ENCODE measurements around the gene UBE2E3. TPM values are rescaled to one million over a fixed set of nuclear protein-coding genes. Genes with fewer than 3 reads are reported as not detected.

UBE2E3 gene
- total and polyA plus RNA-seq, 2 of the 13 experiments (the other 11 are each of a cell fraction or from before 2014, with no cell fraction given): 45.7 to 92.6 TPM

DNA sequence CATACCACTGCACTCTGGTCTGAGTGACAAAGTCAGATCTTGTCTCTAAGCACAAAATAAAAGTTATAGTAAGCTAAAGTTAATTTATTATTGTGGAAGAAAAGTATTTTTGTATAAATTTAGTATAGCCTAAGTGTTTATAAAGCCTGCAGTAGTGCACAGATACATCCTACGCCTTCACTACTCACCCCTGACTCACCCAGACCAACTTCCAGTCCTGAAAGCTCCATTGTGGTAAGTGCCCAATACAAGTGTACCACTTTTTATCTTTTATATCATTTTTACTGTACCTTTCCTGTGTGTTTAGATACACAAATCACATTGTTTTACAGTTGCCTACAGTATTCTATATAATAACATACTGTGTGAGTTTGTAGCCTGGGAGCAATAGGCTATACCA is 57.5 kb downstream of the UBE2E3 start (continued):
- TF ChIP-seq, protein P1, sequence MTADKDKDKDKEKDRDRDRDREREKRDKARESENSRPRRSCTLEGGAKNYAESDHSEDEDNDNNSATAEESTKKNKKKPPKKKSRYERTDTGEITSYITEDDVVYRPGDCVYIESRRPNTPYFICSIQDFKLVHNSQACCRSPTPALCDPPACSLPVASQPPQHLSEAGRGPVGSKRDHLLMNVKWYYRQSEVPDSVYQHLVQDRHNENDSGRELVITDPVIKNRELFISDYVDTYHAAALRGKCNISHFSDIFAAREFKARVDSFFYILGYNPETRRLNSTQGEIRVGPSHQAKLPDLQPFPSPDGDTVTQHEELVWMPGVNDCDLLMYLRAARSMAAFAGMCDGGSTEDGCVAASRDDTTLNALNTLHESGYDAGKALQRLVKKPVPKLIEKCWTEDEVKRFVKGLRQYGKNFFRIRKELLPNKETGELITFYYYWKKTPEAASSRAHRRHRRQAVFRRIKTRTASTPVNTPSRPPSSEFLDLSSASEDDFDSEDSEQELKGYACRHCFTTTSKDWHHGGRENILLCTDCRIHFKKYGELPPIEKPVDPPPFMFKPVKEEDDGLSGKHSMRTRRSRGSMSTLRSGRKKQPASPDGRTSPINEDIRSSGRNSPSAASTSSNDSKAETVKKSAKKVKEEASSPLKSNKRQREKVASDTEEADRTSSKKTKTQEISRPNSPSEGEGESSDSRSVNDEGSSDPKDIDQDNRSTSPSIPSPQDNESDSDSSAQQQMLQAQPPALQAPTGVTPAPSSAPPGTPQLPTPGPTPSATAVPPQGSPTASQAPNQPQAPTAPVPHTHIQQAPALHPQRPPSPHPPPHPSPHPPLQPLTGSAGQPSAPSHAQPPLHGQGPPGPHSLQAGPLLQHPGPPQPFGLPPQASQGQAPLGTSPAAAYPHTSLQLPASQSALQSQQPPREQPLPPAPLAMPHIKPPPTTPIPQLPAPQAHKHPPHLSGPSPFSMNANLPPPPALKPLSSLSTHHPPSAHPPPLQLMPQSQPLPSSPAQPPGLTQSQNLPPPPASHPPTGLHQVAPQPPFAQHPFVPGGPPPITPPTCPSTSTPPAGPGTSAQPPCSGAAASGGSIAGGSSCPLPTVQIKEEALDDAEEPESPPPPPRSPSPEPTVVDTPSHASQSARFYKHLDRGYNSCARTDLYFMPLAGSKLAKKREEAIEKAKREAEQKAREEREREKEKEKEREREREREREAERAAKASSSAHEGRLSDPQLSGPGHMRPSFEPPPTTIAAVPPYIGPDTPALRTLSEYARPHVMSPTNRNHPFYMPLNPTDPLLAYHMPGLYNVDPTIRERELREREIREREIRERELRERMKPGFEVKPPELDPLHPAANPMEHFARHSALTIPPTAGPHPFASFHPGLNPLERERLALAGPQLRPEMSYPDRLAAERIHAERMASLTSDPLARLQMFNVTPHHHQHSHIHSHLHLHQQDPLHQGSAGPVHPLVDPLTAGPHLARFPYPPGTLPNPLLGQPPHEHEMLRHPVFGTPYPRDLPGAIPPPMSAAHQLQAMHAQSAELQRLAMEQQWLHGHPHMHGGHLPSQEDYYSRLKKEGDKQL (CRISPR knock-in tag; IDR thresholded peaks at IDR 0.05; ENCODE audit: low read depth): no peak
- TF ChIP-seq TAF1 (CRISPR knock-in tag; IDR thresholded peaks at IDR 0.05) (no peak), ZNF317 (CRISPR knock-in tag; IDR thresholded peaks at IDR 0.05) (no peak), ZIK1 (CRISPR knock-in tag; IDR thresholded peaks at IDR 0.05; ENCODE audit: borderline replicate concordance, low read depth) (no peak), ZNF441 (CRISPR knock-in tag; IDR thresholded peaks at IDR 0.05; ENCODE audit: borderline replicate concordance) (no peak), ZNF468 (CRISPR knock-in tag; IDR thresholded peaks at IDR 0.05) (no peak)
- TF ChIP-seq, protein P2, sequence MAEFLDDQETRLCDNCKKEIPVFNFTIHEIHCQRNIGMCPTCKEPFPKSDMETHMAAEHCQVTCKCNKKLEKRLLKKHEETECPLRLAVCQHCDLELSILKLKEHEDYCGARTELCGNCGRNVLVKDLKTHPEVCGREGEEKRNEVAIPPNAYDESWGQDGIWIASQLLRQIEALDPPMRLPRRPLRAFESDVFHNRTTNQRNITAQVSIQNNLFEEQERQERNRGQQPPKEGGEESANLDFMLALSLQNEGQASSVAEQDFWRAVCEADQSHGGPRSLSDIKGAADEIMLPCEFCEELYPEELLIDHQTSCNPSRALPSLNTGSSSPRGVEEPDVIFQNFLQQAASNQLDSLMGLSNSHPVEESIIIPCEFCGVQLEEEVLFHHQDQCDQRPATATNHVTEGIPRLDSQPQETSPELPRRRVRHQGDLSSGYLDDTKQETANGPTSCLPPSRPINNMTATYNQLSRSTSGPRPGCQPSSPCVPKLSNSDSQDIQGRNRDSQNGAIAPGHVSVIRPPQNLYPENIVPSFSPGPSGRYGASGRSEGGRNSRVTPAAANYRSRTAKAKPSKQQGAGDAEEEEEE (CRISPR knock-in tag; IDR thresholded peaks at IDR 0.05; ENCODE audit: borderline replicate concordance): no peak
